CD14-positive monocyte (primary cell): ENCODE measurements around the gene NMU. TPM values are rescaled to one million over a fixed set of nuclear protein-coding genes. Genes with fewer than 3 reads are reported as not detected.

Experiments
- DNase-seq, 3 donors: peaks; one replicate each; pipeline ENCODE4 v3.0.0-alpha.2; 2011 to 2022
- H2AFZ ChIP-seq: 2 replicates; pipeline ENCODE4 v1.6.0; 2012; ENCODE audit warnings: mild to moderate bottlenecking, low read depth, low read length, inconsistent platforms; ENCODE audit not compliant: insufficient read depth, poor library complexity, severe bottlenecking
- H3K27ac ChIP-seq, 2 donors: 1 replicate in 1 of 2; 2 replicates in 1 of 2; pipeline ENCODE4 v1.5.1; 2012 to 2013; ENCODE audit warnings: low read length in 2 of 2, control low read depth in 1 of 2, inconsistent platforms in 1 of 2, low read depth in 1 of 2, mild to moderate bottlenecking in 1 of 2
- H3K27me3 ChIP-seq, 2 donors: one replicate each; pipeline versions ENCODE4 v1.6.0 to v1.6.1; 2011 to 2013; ENCODE audit warnings: low read length in 2 of 2; ENCODE audit not compliant: control insufficient read depth in 2 of 2, insufficient read depth in 2 of 2
- H3K36me3 ChIP-seq, 2 donors: replicated peaks in 1 of 2; 1 replicate in 1 of 2; 2 replicates in 1 of 2; pipeline versions ENCODE4 v1.5.1 to v1.6.1; 2012 to 2013; ENCODE audit warnings: low read length in 2 of 2, control low read depth in 1 of 2, inconsistent platforms in 1 of 2, mild to moderate bottlenecking in 1 of 2; ENCODE audit not compliant: insufficient read depth in 2 of 2, control insufficient read depth in 1 of 2
- H3K4me1 ChIP-seq, 2 donors: 1 replicate in 1 of 2; 2 replicates in 1 of 2; pipeline versions ENCODE4 v1.5.1 to v1.6.1; 2012 to 2013; ENCODE audit warnings: low read length in 2 of 2, control low read depth in 1 of 2, inconsistent platforms in 1 of 2, mild to moderate bottlenecking in 1 of 2, moderate library complexity in 1 of 2; ENCODE audit not compliant: insufficient read depth in 2 of 2, control insufficient read depth in 1 of 2
- H3K4me2 ChIP-seq: replicated peaks from 2 replicates; pipeline ENCODE3; 2012; ENCODE audit warnings: low read length, moderate library complexity, mild to moderate bottlenecking; ENCODE audit not compliant: poor library complexity, severe bottlenecking; ENCODE audit errors: extremely low read depth
- H3K4me3 ChIP-seq, 3 experiments: fragments of 200-600 bp in 1 of 3; sonication (generic) in 1 of 3; replicated peaks in 1 of 3; 1 replicate in 2 of 3; 2 replicates in 1 of 3; pipeline ENCODE4 v1.5.1; 2011 to 2013; ENCODE audit warnings: low read length in 3 of 3, mild to moderate bottlenecking in 3 of 3, control low read depth in 2 of 3, low read depth in 2 of 3, inconsistent platforms in 1 of 3, moderate library complexity in 1 of 3
- H3K79me2 ChIP-seq: 2 replicates; pipeline ENCODE4 v1.6.0; 2012; ENCODE audit warnings: mild to moderate bottlenecking, control low read depth, inconsistent platforms, low read length, moderate library complexity; ENCODE audit not compliant: insufficient read depth
- H3K9ac ChIP-seq: 2 replicates; pipeline ENCODE4 v1.6.0; 2017; ENCODE audit warnings: low read length, mild to moderate bottlenecking; ENCODE audit not compliant: insufficient read depth, poor library complexity, severe bottlenecking
- H3K9me3 ChIP-seq, 2 donors: replicated peaks in 1 of 2; 1 replicate in 1 of 2; 2 replicates in 1 of 2; pipeline versions ENCODE4 v1.5.1 to v1.6.1; 2012 to 2013; ENCODE audit warnings: low read length in 2 of 2, control low read depth in 1 of 2; ENCODE audit not compliant: control insufficient read depth in 1 of 2, insufficient read depth in 1 of 2
- H4K20me1 ChIP-seq: 2 replicates; pipeline ENCODE4 v1.6.0; 2012; ENCODE audit warnings: mild to moderate bottlenecking, low read length, control low read depth, moderate library complexity; ENCODE audit not compliant: insufficient read depth
- H3K27ac Mint-ChIP-seq, 7 donors: one replicate each; pipeline ENCODE4 v1.8.0; 2020; ENCODE audit warnings: mild to moderate bottlenecking in 7 of 7, mixed read lengths in 7 of 7, moderate library complexity in 6 of 7, inconsistent platforms in 2 of 7
- H3K27me3 Mint-ChIP-seq, 3 donors: one replicate each; pipeline ENCODE4 v1.8.0; 2021 to 2022; ENCODE audit warnings: low read depth in 3 of 3, mild to moderate bottlenecking in 3 of 3, mixed read lengths in 3 of 3, moderate library complexity in 3 of 3, inconsistent platforms in 1 of 3
- H3K36me3 Mint-ChIP-seq, 2 donors: one replicate each; pipeline ENCODE4 v1.8.0; 2020; ENCODE audit warnings: mixed read lengths in 2 of 2, inconsistent platforms in 1 of 2, mild to moderate bottlenecking in 1 of 2
- H3K4me1 Mint-ChIP-seq: one replicate; pipeline ENCODE4 v1.8.0; 2020; ENCODE audit warnings: mild to moderate bottlenecking, mixed read lengths
- H3K4me3 Mint-ChIP-seq, 2 donors: one replicate each; pipeline ENCODE4 v1.8.0; 2020; ENCODE audit warnings: mild to moderate bottlenecking in 2 of 2, mixed read lengths in 2 of 2, moderate library complexity in 1 of 2
- H3K9me3 Mint-ChIP-seq, 7 donors: one replicate each; pipeline ENCODE4 v1.8.0; 2020 to 2022; ENCODE audit warnings: mixed read lengths in 7 of 7, mild to moderate bottlenecking in 6 of 7, moderate library complexity in 6 of 7, inconsistent platforms in 2 of 7
- CTCF ChIP-seq: fragments of 200-600 bp; IDR thresholded peaks from one replicate; pipeline ENCODE4 v1.8.0; 2022; ENCODE audit warnings: antibody characterized with exemption, mild to moderate bottlenecking
- WGBS: methylation state at CpG from one replicate; pipeline ENCODE4 v1.1.5; 2013; ENCODE audit warnings: missing lambda C conversion rate; ENCODE audit not compliant: insufficient coverage; 5-methylcytosine and 5-hydroxymethylcytosine counted together
- intact Hi-C, 2 donors: fragments of 100-400 bp; cut with micrococcal nuclease; formaldehyde crosslinking; loops; one replicate each; pipeline versions ENCODE4 v1.15.0 to v1.15.1; 2023
- polyA plus RNA-seq, 3 donors: library from polyadenylated mRNA; depleted of rRNA in 1 of 3; unstranded in 2 of 3; stranded (reverse) in 1 of 3; fragments of 300-500 nt in 2 of 3; fragments of >200 nt in 1 of 3; fragmentation: Illumina TruSeq in 2 of 3; gene quantifications; 1 replicate in 2 of 3; 2 replicates in 1 of 3; pipeline ENCODE4 v1.2.3, GENCODE V29; 2012 to 2021

The NMU gene
- polyA plus RNA-seq, 3 donors = not detected

- intact Hi-C loops = loop anchor here (5.0 kb wide), 2 partner anchors 150 to 305 kb away; partner anchors contain the start of genes EXOC1 (in 2 of the 2) and TMEM165 (in 2 of the 2)
- no peaks in the 10 kb centered on the region for H3K36me3 ChIP-seq
- Mint-ChIP-seq H3K4me3 (peak overlapping the region; percentile 85 to 91), H3K4me1 (peaks cover 17% of the 10 kb centered on the region), H3K9me3 (peaks cover 4 to 8% (median 6%) of the 10 kb centered on the region in 7 donors), H3K27me3 (peaks cover 8 to 25% (median 22%) of the 10 kb centered on the region in 3 donors), H3K27ac (peak overlapping the region in 6 of 7 donors; percentile 26 to 93 (median 86)), H3K36me3 (peaks cover 0 to 3% of the 10 kb centered on the region in 2 donors)
- H3K4me3 ChIP-seq = peak overlapping the region; percentile 48 to 96 (median 86)
- 0% methylated on average over 3 of the region's 10 CpGs for WGBS
- H3K27me3 ChIP-seq = peaks cover 3 to 9% of the 10 kb centered on the region in 2 donors
- H3K27ac ChIP-seq = peak overlapping the region; percentile 70 to 83
- peak overlapping the region; percentile 82 for H3K9ac ChIP-seq
- H2AFZ ChIP-seq = peak overlapping the region; percentile 98
- H3K4me2 ChIP-seq = peak overlapping the region; percentile 91
- no peak for TF ChIP-seq CTCF
- DNase-seq = no peak
- H3K79me2 ChIP-seq = peaks cover 37% of the 10 kb centered on the region
- H4K20me1 ChIP-seq = peaks cover 12% of the 10 kb centered on the region
- no peaks in the 10 kb centered on the region for H3K9me3 ChIP-seq
- H3K4me1 ChIP-seq = peaks cover 14 to 18% of the 10 kb centered on the region in 2 donors
Observed at GRCh38 chr4:55547466-55547770, 88.7 kb downstream of the NMU start.

- Histone ChIP-seq H3K4me3 (peak within 1 kb of the TSS; percentile 48 to 96 (median 86)), H4K20me1 (peaks cover 13% of the 10 kb centered on the region), H3K36me3 (no peaks in the 10 kb centered on the region), H3K9ac (peak within 1 kb of the TSS; percentile 82), H3K27ac (peak within 1 kb of the TSS; percentile 70 to 83), H3K4me2 (peak within 1 kb of the TSS; percentile 91), H3K9me3 (no peaks in the 10 kb centered on the region), H2AFZ (peak within 1 kb of the TSS; percentile 98), H3K79me2 (peaks cover 39% of the 10 kb centered on the region), H3K27me3 (peaks cover 3 to 9% of the 10 kb centered on the region in 2 donors), H3K4me1 (peaks cover 14 to 18% of the 10 kb centered on the region in 2 donors)
- DNase-seq = peak; percentile 67 to 77 (median 74)
- under 1% methylated on average over 56 of the region's 71 CpGs for WGBS
- peaks cover 1 to 4% (median 3%) of the 10 kb centered on the region in 7 donors for H3K9me3 Mint-ChIP-seq
- intact Hi-C loops = loop anchor here (5.0 kb wide), 2 partner anchors 150 to 305 kb away; partner anchors contain the start of genes EXOC1 (in 2 of the 2) and TMEM165 (in 2 of the 2)
- peaks cover 17% of the 10 kb centered on the region for H3K4me1 Mint-ChIP-seq
- peak within 1 kb of the TSS; percentile 87 to 91 for H3K4me3 Mint-ChIP-seq
- peak within 1 kb of the TSS; percentile 82 to 94 (median 90) for H3K27ac Mint-ChIP-seq
- peaks cover 8 to 25% (median 20%) of the 10 kb centered on the region in 3 donors for H3K27me3 Mint-ChIP-seq
- peak; percentile 53 for TF ChIP-seq CTCF
- peaks cover 0 to 4% of the 10 kb centered on the region in 2 donors for H3K36me3 Mint-ChIP-seq
Observed at GRCh38 chr4:55546756-55547465, 89.2 kb downstream of the NMU start, which contains the start of gene CLOCK. Gene CLOCK, minus strand, starts transcription at chr4:55546909. Its CDS starts 64,124 bp downstream, at chr4:55482785.
